ENCODE data around the gene STK17B. TPM values are rescaled to one million over a fixed set of nuclear protein-coding genes. Genes with fewer than 3 reads are reported as not detected.

The STK17B gene
- total RNA-seq (2022; extraction: Qiagen RNA extraction), result 4.5 to 6.1 TPM (median 5.0 TPM) in 5 replicates

DNA sequence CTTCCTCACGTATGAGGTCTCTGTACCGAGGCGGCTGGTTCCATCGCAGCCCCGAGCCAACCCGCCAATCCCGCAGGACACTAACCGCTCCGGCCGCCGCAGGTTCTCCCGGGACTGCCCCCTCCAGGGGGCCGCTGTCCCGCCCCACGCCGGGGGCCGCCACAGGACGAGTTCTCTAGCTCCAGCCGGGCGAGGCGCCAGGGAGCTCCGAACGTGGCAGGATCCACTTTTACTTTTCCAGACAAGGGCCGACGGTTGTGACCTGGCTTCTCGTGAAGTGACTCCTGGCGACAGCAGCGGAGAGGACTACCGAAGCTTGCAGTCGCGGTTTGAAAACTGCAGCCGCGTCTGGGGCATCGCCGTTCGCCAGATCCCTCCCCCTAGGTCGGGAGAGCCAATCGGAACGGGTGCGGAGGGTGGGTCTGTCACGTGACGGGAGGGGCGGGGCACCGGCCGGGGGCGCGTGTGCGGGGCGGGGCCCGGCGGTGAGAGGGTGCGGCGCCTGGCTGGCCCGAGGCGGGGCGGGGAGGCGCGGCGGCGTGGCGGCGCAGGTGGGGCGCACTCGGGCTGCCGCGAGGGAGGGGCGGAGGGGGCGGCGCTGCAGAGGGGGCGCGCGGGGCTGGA is at the start of gene STK17B:
Gene STK17B, minus strand, starts transcription at position 331 of the 624 bp plus-strand sequence. CDS start 8,195 bp downstream, outside the sequence.

Other genes starting within 250 kb of the STK17B start
- gene DNAH7, start 102.7 kb downstream of the STK17B start, total RNA-seq (2022; extraction: Qiagen RNA extraction), result 0.78 to 1.2 TPM (median 0.96 TPM) in 5 replicates